ENCODE results near the gene RASSF8.

- TF ChIP-seq POLR2A (IDR thresholded peaks at IDR 0.05) (no peak), CTCF (IDR thresholded peaks at IDR 0.05) (no peak)
Measured at GRCh38 chr12:25983625-25984024, 25.1 kb downstream of the RASSF8 start.
